Stromal cell of bone marrow (primary cell): ENCODE results near the gene PAIP2.
"Not testable (repeated sequence)": the region's sequence is repeated elsewhere in the genome, so short reads cannot be mapped to it uniquely, and the experiment has no call there.

Source experiments
- DNase-seq: peaks from one replicate; pipeline ENCODE4 v3.0.0-alpha.2; 2012; ENCODE audit warnings: low read depth

PAIP2 gene

GRCh38 chr5:139315056-139315615 is 26.5 kb upstream of the PAIP2 start:
- DNase-seq, result no peak

DNA sequence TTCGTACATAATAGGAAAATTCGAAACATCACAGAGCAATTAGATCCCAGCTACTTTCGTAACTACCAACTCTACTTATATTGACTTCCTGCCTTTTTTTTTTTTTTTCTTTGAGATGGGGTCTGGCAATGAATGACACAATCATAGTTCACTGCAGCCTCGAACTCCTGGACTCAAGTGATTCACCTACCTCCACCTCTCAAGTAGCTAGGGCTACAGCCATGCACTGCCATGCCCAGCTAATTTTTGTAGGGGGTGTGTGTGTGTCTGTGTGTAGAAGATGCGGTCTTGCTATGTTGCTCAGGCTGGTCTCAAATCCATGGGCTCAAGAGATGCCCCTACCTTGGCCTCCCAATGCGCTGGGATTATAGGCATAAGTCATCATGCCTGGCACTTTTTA is 5.8 kb upstream of the PAIP2 start:
- no peak for DNase-seq

- no peak for DNase-seq
Measured at GRCh38 chr5:139340051-139340450, 1.6 kb upstream of the PAIP2 start.

DNA sequence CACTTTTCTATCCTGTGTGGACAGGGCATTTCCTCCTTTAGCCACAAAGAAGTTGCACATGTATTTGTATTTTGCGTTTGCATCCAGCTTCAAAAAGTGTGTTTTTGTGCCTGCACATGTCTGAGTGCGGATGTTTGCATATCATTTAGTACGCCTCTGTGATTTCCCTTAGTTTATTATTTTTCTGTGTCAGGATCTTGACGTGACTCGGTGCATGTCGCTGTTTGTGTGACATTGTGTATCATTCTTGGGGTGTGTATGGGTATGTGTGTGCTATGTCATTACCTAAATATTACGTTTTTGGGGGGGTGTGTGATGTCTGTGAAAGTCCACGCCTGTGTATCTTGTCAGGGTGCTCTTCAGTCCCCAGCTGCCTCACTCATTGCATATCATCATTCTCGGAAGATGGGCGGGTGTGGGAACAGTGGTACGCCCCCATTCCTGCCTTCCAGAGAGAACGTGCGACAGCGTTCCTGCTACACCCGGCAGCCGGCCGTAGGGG is 416 bp upstream of the PAIP2 start:
- DNase-seq, result no peak

GRCh38 chr5:139342423-139342723 is 719 bp downstream of the PAIP2 start:
- no peak for DNase-seq

DNA sequence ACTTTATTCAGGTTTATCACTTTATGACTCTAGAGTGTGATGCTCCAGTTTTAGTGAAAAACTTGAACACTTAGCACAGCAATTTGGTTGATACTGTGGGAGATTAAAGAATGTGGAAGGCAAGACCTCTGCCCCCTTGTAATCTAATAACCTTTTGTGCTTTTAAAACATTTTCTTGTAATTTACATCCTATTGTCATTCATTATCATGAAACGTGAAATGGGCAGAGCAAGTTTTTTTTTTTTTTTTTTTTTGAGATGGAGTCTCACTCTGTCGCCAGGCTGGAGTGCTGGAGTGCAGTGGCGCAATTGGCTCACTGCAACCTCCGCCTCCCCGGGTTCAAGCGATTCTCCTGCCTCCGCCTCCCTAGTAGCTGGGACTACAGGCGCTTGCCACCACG is 1.8 kb downstream of the PAIP2 start:
- no peak for DNase-seq

DNA sequence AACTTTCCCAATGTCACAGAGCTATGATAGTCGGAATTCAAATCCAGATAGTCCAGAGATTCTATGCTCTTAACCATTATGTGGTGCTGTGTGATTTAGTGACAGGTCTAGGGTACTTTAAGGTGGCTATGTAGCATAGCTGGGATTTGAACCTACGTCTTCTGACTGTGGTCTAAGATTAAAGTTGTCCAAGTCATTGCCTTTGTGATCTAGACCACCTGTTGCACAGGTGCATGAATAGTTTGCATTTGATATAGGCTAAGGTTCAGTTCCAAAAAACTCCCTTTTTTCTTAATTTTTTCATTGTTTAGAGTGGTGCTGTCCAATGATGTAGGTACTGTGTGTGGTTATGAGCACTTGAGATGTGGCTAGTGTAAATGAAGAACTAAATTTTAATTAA is 2.5 kb downstream of the PAIP2 start:
- no peak for DNase-seq

- not testable (repeated sequence) for DNase-seq
Measured at GRCh38 chr5:139345442-139345841, 3.8 kb downstream of the PAIP2 start.

- not testable (repeated sequence) for DNase-seq
Measured at GRCh38 chr5:139347863-139348262, 6.2 kb downstream of the PAIP2 start.

DNA sequence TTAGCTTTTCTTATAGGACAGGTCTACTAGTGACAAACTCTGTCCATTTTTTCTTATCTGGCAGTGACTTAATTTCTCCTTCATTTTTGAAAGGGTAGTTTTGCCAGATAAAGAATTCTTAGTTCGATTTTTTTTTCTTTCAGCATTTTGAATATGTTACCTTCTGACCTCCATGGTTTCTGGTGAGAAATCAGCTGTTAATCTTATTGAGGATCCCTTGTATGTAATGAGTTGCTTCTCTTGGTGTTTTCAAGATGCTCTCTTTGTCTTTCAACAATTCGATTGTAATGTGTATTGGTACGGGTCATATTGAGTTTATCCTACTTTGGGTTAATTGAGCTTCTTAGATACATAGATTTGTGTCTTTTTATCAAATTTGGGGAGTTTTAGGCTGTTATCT is 12.5 kb downstream of the PAIP2 start:
- no peak for DNase-seq

DNA sequence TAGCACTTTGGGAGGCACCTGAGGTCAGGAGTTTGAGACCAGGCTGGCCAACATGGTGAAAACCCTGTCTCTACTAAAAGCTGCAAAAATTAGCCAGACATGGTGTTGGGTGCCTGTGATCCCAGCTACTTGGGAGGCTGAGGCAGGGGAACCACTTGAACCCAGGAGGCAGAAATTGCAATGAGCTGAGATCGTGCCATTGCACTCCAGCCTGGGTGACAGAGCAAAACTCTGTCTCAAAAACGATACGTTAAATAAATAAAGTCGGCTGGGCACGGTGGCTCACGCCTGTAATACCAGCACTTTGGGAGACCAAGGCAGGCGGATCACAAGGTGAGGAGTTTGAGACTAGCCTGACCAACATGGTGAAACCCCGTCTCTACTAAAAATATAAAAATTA is 14.2 kb downstream of the PAIP2 start:
- DNase-seq, result not testable (repeated sequence)

DNA sequence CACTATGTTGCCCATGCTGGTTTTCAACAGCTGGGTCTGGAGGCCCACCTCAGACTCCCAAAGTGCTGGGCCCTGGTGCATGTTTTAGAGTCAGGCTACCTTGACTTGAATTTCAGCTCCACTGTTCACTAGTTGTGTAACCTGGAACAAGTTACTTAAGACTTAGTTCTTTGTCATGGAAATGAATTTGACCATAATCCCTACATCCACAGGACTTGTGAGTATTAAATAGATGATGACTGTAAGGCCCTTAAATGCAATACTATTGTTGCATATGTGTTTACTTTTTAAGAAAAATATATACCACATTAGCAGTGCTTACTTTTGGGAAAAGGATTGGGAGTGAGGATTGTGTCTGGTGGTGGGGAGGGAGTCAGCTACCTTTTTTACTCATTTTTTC is 16.4 kb downstream of the PAIP2 start:
- DNase-seq, result no peak

DNA sequence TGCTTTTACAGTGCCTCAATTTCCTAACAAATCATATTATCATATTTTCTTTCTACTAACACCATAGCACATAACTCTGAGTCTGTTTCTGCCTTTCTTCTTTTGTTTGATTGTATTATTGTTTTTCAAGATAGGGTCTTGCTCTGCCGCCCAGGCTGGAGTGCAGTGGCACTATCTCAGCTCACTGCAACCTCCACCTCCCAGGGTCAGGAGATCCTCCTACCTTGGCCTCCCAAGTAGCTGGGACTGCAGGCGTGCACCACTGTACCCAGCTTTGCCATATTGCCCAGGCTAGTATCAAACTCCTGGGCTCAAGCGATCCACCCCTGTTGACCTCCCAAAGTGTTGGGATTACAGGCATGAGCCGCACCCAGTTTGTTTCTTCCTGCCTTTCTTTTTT is 18.7 kb downstream of the PAIP2 start:
- DNase-seq, result no peak

- no peak for DNase-seq
Measured at GRCh38 chr5:139361835-139362429, 20.3 kb downstream of the PAIP2 start.

DNA sequence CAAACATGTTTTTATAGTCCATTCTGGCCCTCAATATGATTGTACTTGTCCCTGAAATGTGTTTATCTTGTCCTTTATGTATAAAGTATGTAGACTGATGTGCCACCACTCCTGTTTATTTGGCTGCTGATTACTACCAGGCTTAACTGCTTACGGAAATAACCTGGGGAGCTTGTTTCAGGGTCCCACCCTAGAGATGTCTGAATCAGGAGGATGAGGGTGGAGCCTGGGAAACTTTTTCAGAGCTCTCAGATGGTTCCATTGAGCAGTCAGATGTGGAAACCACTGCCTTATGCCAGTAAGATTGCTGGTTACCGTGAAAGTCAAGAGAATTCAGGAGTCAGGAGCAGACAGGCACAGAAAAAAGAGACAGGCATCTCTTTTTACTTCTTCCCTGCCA is 22.3 kb downstream of the PAIP2 start:
- DNase-seq, result no peak

GRCh38 chr5:139364466-139364865 is 22.8 kb downstream of the PAIP2 start:
- no peak for DNase-seq

- no peak for DNase-seq
Measured at GRCh38 chr5:139368613-139369012, 27.0 kb downstream of the PAIP2 start.

DNA sequence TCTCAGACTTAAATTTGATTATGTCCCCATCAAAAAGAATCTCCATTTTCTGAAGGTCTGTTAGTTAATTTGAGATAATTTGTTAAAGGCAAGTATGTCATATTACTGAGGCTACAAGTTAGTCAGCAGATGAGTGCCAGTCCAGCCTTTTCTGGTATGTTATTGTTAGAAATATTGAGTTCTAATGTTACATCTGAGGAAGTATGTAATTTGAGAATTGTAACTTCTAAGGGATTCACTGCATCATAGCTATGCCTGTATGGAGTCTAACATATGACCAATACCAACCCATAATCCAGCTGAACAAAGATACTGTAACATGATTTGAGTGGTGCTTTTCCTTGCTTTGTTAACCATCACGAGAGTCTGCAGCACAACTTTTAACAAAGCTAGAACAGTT is 27.5 kb downstream of the PAIP2 start:
- DNase-seq, result peak; percentile 70

GRCh38 chr5:139371482-139372435 is 30.1 kb downstream of the PAIP2 start:
- peak; percentile 63 for DNase-seq

- no peak for DNase-seq
Measured at GRCh38 chr5:139374909-139375308, 33.3 kb downstream of the PAIP2 start.

DNA sequence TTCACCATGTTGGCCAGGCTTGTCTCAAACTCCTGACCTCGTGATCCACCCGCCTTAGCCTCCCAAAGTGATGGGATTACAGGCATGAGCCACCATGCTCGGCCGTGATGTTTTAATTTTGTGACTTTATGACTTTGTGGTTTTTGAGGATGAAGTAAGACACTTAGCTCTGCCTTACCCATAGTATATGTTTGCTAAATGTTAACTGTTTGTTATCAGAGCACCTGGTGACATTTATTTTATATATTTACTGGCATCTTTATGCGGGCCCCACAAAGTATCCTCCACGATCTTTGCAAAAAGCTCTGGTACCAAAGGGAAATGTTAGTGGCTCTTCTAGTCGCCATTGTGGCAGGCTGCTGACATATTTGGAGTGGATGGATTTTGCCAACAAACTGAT is 34.7 kb downstream of the PAIP2 start:
- DNase-seq, result no peak

- DNase-seq, result no peak
Measured at GRCh38 chr5:139377226-139377625, 35.6 kb downstream of the PAIP2 start.

- no peak for DNase-seq
Measured at GRCh38 chr5:139378101-139378825, 36.6 kb downstream of the PAIP2 start.
